ENCODE data around the gene ZNF211. TPM values are rescaled to one million over a fixed set of nuclear protein-coding genes. Genes with fewer than 3 reads are reported as not detected.
A peak's percentile ranks its signal among the peaks of the same experiment; 100 is the strongest.

The ZNF211 gene
- total RNA-seq, 1 donor from 2014 or later = 10.0 TPM

DNA sequence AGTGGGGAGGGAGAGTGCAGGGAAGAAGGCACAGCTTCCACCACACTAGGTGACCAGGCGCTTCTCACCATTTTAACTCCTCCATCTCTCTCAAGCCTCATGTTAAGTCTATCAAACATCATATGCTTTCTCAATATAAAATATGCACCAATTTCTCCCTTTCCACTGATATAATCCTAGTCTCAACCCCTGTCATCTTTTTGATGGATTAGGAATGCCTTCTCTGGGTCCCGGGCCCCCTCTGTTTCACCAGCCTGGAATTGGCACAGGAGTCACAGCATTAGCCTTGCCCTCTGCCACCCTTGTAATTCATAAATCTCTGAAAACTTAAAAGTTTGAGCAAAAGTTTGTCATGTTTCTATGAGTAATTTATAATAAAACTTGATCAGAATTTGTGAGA, 35.7 kb downstream of the ZNF211 start, which contains the start of gene ZSCAN4:
Gene ZSCAN4, plus strand, starts transcription at position 301 of the 400 bp plus-strand sequence. CDS start 7,211 bp downstream, outside the sequence.
- H3K9me3 ChIP-seq (replicated peaks) = no peaks in the 10 kb centered on the region
- DNase-seq = no peak
- no peak within 1 kb of the TSS for H3K27ac ChIP-seq (replicated peaks)
- intact Hi-C loops (cut with micrococcal nuclease) = no loop called here
- TF ChIP-seq, protein P1, sequence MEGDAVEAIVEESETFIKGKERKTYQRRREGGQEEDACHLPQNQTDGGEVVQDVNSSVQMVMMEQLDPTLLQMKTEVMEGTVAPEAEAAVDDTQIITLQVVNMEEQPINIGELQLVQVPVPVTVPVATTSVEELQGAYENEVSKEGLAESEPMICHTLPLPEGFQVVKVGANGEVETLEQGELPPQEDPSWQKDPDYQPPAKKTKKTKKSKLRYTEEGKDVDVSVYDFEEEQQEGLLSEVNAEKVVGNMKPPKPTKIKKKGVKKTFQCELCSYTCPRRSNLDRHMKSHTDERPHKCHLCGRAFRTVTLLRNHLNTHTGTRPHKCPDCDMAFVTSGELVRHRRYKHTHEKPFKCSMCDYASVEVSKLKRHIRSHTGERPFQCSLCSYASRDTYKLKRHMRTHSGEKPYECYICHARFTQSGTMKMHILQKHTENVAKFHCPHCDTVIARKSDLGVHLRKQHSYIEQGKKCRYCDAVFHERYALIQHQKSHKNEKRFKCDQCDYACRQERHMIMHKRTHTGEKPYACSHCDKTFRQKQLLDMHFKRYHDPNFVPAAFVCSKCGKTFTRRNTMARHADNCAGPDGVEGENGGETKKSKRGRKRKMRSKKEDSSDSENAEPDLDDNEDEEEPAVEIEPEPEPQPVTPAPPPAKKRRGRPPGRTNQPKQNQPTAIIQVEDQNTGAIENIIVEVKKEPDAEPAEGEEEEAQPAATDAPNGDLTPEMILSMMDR (IDR thresholded peaks at IDR 0.05; ENCODE audit: borderline replicate concordance) = no peak
- no peak within 1 kb of the TSS for H3K4me3 ChIP-seq
- H3K4me1 ChIP-seq = peaks cover 15% of the 10 kb centered on the region
- no peaks in the 10 kb centered on the region for H3K36me3 ChIP-seq
- no peaks in the 10 kb centered on the region for H3K27me3 ChIP-seq (ENCODE audit: low read depth)

DNA sequence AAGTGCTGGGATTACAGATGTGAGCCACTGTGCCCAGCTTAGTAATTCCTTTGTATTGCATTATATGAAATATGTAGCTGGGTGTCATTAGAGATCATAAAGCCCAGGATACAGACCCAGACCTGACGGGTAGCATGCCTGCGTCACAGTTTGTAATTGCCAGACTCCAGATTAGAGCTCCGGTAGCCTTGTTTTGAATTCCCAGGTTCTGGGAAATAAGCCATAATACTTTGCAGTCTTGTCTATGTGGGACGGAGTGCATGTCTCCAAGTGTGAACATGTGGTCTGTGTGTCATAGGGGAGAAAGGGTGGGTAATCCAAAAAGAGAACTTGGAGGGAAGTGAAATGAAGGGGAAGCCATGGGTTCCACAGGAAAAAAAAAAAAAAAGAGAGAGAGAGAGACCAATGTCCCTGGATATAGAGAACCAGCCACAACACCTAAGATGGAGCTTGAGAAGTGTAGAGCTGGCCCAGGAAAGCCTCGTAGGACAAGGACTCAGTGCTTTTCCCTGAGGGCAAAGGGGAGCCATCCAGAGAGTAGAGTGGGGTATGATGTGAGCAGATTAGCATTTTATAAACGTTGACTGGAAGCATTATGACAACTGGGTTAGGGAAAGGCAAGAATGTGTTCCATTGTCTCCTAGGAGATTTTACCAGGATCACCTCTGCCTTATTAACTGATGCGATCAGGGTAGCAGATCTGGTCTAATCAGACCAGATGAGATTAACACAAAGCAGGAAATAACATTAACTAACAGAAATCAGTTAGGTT, 38.3 kb downstream of the ZNF211 start:
- intact Hi-C loops (cut with micrococcal nuclease) = no loop called here
- Histone ChIP-seq H3K27ac (replicated peaks) (no peak overlapping the region), H3K9me3 (replicated peaks) (peaks cover 4% of the 10 kb centered on the region), H3K4me3 (no peak overlapping the region), H3K27me3 (ENCODE audit: low read depth) (no peaks in the 10 kb centered on the region), H3K36me3 (no peaks in the 10 kb centered on the region), H3K4me1 (no peaks in the 10 kb centered on the region)
- TF ChIP-seq, protein P1 (IDR thresholded peaks at IDR 0.05; ENCODE audit: borderline replicate concordance) = no peak
- no peak for DNase-seq

DNA sequence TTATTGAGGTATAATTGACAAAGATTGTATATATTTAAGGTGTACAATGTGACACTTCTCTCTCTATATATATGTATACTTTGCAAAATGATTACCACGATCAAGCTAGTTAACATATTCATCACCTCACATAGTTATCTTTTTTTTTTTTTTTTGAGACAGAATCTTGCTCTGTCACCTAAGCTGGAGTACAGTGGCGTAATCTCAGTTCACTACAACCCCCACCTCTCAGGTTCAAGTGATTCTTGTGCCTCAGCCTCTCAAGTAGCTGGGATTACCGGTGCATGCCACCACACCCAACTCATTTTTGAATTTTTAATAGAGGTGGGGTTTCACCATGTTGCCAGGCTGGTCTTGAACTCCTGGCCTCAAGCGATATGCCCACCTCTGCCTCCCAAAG, 39.5 kb downstream of the ZNF211 start:
- intact Hi-C loops (cut with micrococcal nuclease) = no loop called here
- Histone ChIP-seq H3K4me3 (no peak overlapping the region), H3K9me3 (replicated peaks) (peaks cover 4% of the 10 kb centered on the region), H3K27ac (replicated peaks) (no peak overlapping the region), H3K4me1 (no peaks in the 10 kb centered on the region), H3K36me3 (no peaks in the 10 kb centered on the region), H3K27me3 (ENCODE audit: low read depth) (no peaks in the 10 kb centered on the region)
- no peak for DNase-seq
- TF ChIP-seq, protein P1 (IDR thresholded peaks at IDR 0.05; ENCODE audit: borderline replicate concordance) = no peak

DNA sequence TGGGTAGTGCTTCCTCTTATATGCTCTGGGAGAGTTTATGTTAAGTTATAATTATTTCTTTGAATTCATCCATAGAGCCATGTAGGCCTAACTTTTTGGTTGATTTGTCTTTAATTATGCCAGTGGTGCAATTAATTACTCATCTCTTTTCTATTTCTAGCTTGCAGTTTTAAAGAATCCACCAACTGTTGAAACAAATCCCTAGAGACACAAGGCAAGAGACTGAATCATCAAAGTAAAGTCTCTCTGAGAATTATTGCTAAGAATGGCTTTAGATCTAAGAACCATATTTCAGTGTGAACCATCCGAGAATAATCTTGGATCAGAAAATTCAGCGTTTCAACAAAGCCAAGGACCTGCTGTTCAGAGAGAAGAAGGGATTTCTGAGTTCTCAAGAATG, 42.9 kb downstream of the ZNF211 start:
- TF ChIP-seq, protein P1 (IDR thresholded peaks at IDR 0.05; ENCODE audit: borderline replicate concordance) = no peak
- H3K36me3 ChIP-seq = no peaks in the 10 kb centered on the region
- H3K4me3 ChIP-seq = no peak overlapping the region
- H3K27ac ChIP-seq (replicated peaks) = no peak overlapping the region
- H3K4me1 ChIP-seq = no peaks in the 10 kb centered on the region
- peaks cover 4% of the 10 kb centered on the region for H3K9me3 ChIP-seq (replicated peaks)
- H3K27me3 ChIP-seq (ENCODE audit: low read depth) = no peaks in the 10 kb centered on the region
- intact Hi-C loops (cut with micrococcal nuclease) = no loop called here
- DNase-seq = no peak

DNA sequence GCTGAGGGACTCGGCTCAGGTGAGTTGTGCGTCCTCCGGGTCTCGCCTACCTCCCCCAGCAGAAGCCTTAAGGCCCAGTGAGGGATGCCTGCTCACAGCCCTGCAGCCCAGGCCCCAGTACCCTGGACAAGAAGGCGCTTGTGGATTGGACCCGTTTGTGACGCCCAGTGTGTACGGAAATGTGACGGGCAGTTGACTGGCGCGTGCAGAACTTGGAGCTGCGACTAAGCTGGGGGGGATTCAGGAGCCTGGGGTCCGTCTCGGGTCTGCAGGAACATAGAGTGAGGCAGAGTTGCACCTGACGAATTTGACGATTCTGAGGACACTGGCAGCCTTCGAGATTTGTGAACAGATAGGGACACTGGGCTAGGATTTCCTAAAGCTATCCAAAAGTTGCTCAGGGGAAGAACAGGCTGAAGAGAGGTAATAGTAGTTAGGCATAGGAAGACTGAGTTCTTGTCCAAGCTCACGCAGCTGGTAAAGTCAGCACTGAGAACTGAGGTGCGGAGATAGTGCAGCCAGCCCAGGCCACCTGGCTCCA, 49.3 kb downstream of the ZNF211 start:
- H3K27ac ChIP-seq (replicated peaks) = peak overlapping the region; percentile 85
- DNase-seq = no peak
- TF ChIP-seq, protein P1 (IDR thresholded peaks at IDR 0.05; ENCODE audit: borderline replicate concordance) = no peak
- peaks cover 30% of the 10 kb centered on the region for H3K4me1 ChIP-seq
- intact Hi-C loops (cut with micrococcal nuclease) = no loop called here
- H3K36me3 ChIP-seq = peaks cover 45% of the 10 kb centered on the region
- no peaks in the 10 kb centered on the region for H3K27me3 ChIP-seq (ENCODE audit: low read depth)
- peaks cover 45% of the 10 kb centered on the region for H3K9me3 ChIP-seq (replicated peaks)
- peak overlapping the region; percentile 87 for H3K4me3 ChIP-seq
